Renal cortical epithelial cell (primary cell): Measurements from ENCODE around the gene MGAT3. TPM values are rescaled to one million over a fixed set of nuclear protein-coding genes. Genes with fewer than 3 reads are reported as not detected.

ENCODE experiments used
- DNase-seq: peaks from one replicate; pipeline ENCODE4 v3.0.0-alpha.2; 2011; ENCODE audit warnings: low read depth
- total RNA-seq: library from RNA; depleted of rRNA; stranded (reverse); fragments of >200 nt; gene quantifications from 2 replicates; pipeline ENCODE4 v1.2.3, GENCODE V29; 2014

Gene MGAT3
- total RNA-seq, 1 donor from 2014 or later = 0.40 TPM

GRCh38 chr22:39450258-39450955 lies 6.4 kb upstream of the MGAT3 start:
- DNase-seq = no peak

GRCh38 chr22:39452740-39453040 lies 4.1 kb upstream of the MGAT3 start:
- DNase-seq = no peak

GRCh38 chr22:39453765-39454378 lies 2.9 kb upstream of the MGAT3 start:
- DNase-seq = no peak

- DNase-seq = peak; percentile 37
These were observed 2.4 kb upstream of the MGAT3 start for GRCh38 chr22:39454385-39454871.

- DNase-seq = no peak
These were observed 365 bp downstream of the MGAT3 start for GRCh38 chr22:39457198-39457555.

- no peak for DNase-seq
These were observed 988 bp downstream of the MGAT3 start for GRCh38 chr22:39457556-39458443.

GRCh38 chr22:39458444-39459083 lies 1.8 kb downstream of the MGAT3 start:
- no peak for DNase-seq

- no peak for DNase-seq
These were observed 2.9 kb downstream of the MGAT3 start for GRCh38 chr22:39459681-39460080.

GRCh38 chr22:39462443-39463221 lies 5.8 kb downstream of the MGAT3 start:
- DNase-seq = no peak

GRCh38 chr22:39463277-39463676 lies 6.5 kb downstream of the MGAT3 start:
- no peak for DNase-seq

- peak; percentile 76 for DNase-seq
These were observed 7.1 kb downstream of the MGAT3 start for GRCh38 chr22:39463931-39464390.

GRCh38 chr22:39466228-39467006 lies 9.6 kb downstream of the MGAT3 start:
- DNase-seq = no peak

- no peak for DNase-seq
These were observed 10.6 kb downstream of the MGAT3 start for GRCh38 chr22:39467390-39467895.

- no peak for DNase-seq
These were observed 11.9 kb downstream of the MGAT3 start for GRCh38 chr22:39468487-39469325.

- DNase-seq = no peak
These were observed 12.5 kb downstream of the MGAT3 start for GRCh38 chr22:39469326-39469680.

GRCh38 chr22:39469681-39470450 lies 13.1 kb downstream of the MGAT3 start:
- no peak for DNase-seq

GRCh38 chr22:39470451-39471291 lies 13.9 kb downstream of the MGAT3 start:
- no peak for DNase-seq
